Activated CD8-positive, alpha-beta T cell treated with anti-CD3 and anti-CD28 coated beads, Interleukin-2, amount 10 ng/mL, durations not matched to agents 7 days and 5 days (primary cell): ENCODE data around the gene CROCC. TPM values are rescaled to one million over a fixed set of nuclear protein-coding genes. Genes with fewer than 3 reads are reported as not detected.

ENCODE experiments used
- ATAC-seq: fragments of 150-1000 bp; cut with Tn5 transposase; one replicate; pipeline ENCODE4 v1.10.0; 2021; ENCODE audit warnings: moderate library complexity
- CTCF ChIA-PET: fragments of 350-600 bp; sonication (Branson Sonifier 250); formaldehyde crosslinking; loops from one replicate; lab custom pipeline; 2021; ENCODE audit warnings: antibody characterized with exemption; lab: Charles Lee
- POLR2A ChIA-PET: fragments of 350-600 bp; sonication (Branson Sonifier 250); formaldehyde crosslinking; loops from one replicate; lab custom pipeline; 2021; ENCODE audit warnings: antibody characterized with exemption; lab: Charles Lee
- DNase-seq: peaks from one replicate; pipeline ENCODE4 v3.0.0-alpha.2; 2020
- H3K27ac Mint-ChIP-seq: one replicate; pipeline ENCODE4 v1.8.0; 2021; ENCODE audit warnings: mild to moderate bottlenecking, mixed read lengths
- H3K27me3 Mint-ChIP-seq: one replicate; pipeline ENCODE4 v1.8.0; 2021; ENCODE audit warnings: low read depth, mixed read lengths
- H3K36me3 Mint-ChIP-seq: one replicate; pipeline ENCODE4 v1.8.0; 2021; ENCODE audit warnings: low read depth, mixed read lengths
- H3K4me1 Mint-ChIP-seq: one replicate; pipeline ENCODE4 v1.8.0; 2021; ENCODE audit warnings: low read depth, mixed read lengths
- H3K4me3 Mint-ChIP-seq: one replicate; pipeline ENCODE4 v1.8.0; 2021; ENCODE audit warnings: mild to moderate bottlenecking, mixed read lengths
- H3K9me3 Mint-ChIP-seq: one replicate; pipeline ENCODE4 v1.8.0; 2022; ENCODE audit warnings: mixed read lengths; ENCODE audit not compliant: insufficient read depth
- total RNA-seq, 2 experiments: library from RNA; stranded (reverse); gene quantifications; one replicate each; pipeline ENCODE4 v1.2.3, GENCODE V29; 2021

CROCC gene
- total RNA-seq, 2 experiments from 2014 or later: 31.7 to 33.1 TPM

DNA sequence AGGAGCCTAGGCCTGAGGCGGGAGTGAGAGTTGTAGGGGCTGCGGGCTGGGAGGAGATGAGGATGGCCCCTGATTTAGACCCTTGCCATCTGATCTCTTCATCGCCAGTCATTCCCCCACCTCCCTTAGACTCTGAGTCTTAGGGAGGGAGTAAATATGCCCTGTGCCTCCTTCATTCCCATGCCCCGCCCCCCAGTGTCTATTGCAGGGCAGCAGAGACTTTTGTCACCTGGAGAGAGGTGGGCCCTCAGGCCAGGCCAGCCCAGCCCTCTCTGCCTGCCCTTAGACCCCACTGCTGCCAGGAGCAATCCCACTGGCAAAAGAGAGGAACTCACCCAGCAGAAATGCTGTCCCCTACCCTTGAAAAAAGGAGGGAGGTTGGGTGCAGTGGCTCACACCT is 61.9 kb downstream of the CROCC start:
- no peak for DNase-seq
- Mint-ChIP-seq H3K9me3 (no peaks in the 10 kb centered on the region), H3K27me3 (peaks cover 20% of the 10 kb centered on the region), H3K4me3 (no peak overlapping the region), H3K4me1 (peaks cover 9% of the 10 kb centered on the region), H3K27ac (no peak overlapping the region), H3K36me3 (peaks cover 4% of the 10 kb centered on the region)
- ATAC-seq: no peak
- ChIA-PET POLR2A (interaction anchor here (0.7 kb wide), 1 partner anchor 35 kb away, joined by 4 read pairs; no protein-coding TSS in a partner anchor), CTCF (no interaction called here)

DNA sequence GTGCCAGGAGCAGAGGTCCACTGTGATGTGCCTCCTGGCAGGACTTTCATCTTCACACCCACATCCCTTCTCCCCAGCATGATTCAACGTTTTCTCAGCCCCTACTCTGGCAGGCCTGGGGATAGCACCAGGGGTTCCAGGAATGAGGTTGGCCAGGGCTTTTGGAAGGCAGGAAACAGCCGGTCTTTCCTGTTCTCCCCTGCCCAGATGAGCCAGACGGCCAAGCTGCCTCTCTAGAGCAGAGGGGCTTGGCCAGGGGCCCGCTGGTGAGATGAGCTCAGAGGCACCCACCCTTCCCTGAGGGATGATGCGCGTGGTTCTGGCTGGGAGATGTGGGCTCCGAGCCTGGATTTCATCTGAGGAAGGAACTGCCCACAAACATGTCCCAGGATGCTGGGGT is 63.0 kb downstream of the CROCC start:
- CTCF ChIA-PET: interaction anchor here (2.4 kb wide), 1 partner anchor 23 kb away, joined by 8 read pairs; no protein-coding TSS in a partner anchor
- Mint-ChIP-seq H3K4me3 (no peak overlapping the region), H3K4me1 (peaks cover 9% of the 10 kb centered on the region), H3K9me3 (no peaks in the 10 kb centered on the region), H3K36me3 (peaks cover 4% of the 10 kb centered on the region), H3K27me3 (peaks cover 16% of the 10 kb centered on the region), H3K27ac (no peak overlapping the region)
- DNase-seq (no peak), ATAC-seq (no peak)
- POLR2A ChIA-PET: no interaction called here

DNA sequence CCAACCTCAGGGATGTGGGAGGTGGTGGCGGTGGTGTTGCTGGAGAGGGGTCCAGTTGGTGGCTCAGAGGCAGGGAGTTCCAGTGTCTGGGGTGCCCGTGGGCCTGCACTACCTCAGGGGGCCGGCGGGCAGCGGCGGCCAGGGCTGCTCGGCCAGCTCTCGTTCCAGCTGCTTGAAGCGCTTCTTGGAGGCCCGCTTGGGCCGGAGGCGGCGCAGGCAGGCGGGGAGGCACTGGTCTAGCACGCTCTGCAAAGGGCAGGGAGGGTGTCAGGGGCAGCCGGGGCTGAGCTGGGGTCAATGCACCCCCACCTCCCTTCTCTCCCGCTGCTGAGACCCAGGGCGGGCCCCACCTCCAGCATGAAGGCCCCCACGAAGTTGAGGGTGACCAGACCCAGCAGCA is 64.4 kb downstream of the CROCC start:
- ChIA-PET CTCF (interaction anchor here (2.4 kb wide), 1 partner anchor 25 kb away, joined by 8 read pairs; no protein-coding TSS in a partner anchor), POLR2A (no interaction called here)

GRCh38 chr1:16986560-16986959 is 64.8 kb downstream of the CROCC start:
- no peak overlapping the region for H3K27ac Mint-ChIP-seq
- ATAC-seq (no peak), DNase-seq (no peak)
- H3K4me1 Mint-ChIP-seq: no peaks in the 10 kb centered on the region
- ChIA-PET POLR2A (no interaction called here), CTCF (interaction anchor here (2.4 kb wide), 1 partner anchor 25 kb away, joined by 8 read pairs; no protein-coding TSS in a partner anchor)
- H3K27me3 Mint-ChIP-seq: peaks cover 5% of the 10 kb centered on the region
- H3K36me3 Mint-ChIP-seq: peaks cover 4% of the 10 kb centered on the region
- H3K4me3 Mint-ChIP-seq: no peak overlapping the region
- no peaks in the 10 kb centered on the region for H3K9me3 Mint-ChIP-seq

More for the DNA sequence above, 64.4 kb downstream of the CROCC start:
- Mint-ChIP-seq H3K4me1 (peaks cover 4% of the 10 kb centered on the region), H3K4me3 (no peak overlapping the region), H3K9me3 (no peaks in the 10 kb centered on the region), H3K27me3 (peaks cover 10% of the 10 kb centered on the region), H3K27ac (no peak overlapping the region), H3K36me3 (peaks cover 4% of the 10 kb centered on the region)
- DNase-seq (no peak), ATAC-seq (no peak)

- Mint-ChIP-seq H3K9me3 (no peaks in the 10 kb centered on the region), H3K27ac (no peak overlapping the region), H3K36me3 (peaks cover 4% of the 10 kb centered on the region), H3K27me3 (peaks cover 2% of the 10 kb centered on the region), H3K4me1 (no peaks in the 10 kb centered on the region), H3K4me3 (no peak overlapping the region)
- no peak for ATAC-seq
- ChIA-PET POLR2A (no interaction called here), CTCF (interaction anchor here (1.1 to 2.4 kb wide), 2 partner anchors 26 kb away, joined by 4 to 8 read pairs; no protein-coding TSS in a partner anchor)
- no peak for DNase-seq
These were observed 65.2 kb downstream of the CROCC start for GRCh38 chr1:16986962-16987361.

GRCh38 chr1:16988210-16988609 is 66.5 kb downstream of the CROCC start:
- no peaks in the 10 kb centered on the region for H3K9me3 Mint-ChIP-seq
- H3K4me3 Mint-ChIP-seq: no peak overlapping the region
- POLR2A ChIA-PET: no interaction called here
- no peak for DNase-seq
- CTCF ChIA-PET: interaction anchor here (1.1 kb wide), 1 partner anchor 27 kb away, joined by 4 read pairs; no protein-coding TSS in a partner anchor
- peaks cover 4% of the 10 kb centered on the region for H3K36me3 Mint-ChIP-seq
- H3K4me1 Mint-ChIP-seq: no peaks in the 10 kb centered on the region
- no peaks in the 10 kb centered on the region for H3K27me3 Mint-ChIP-seq
- no peak for ATAC-seq
- H3K27ac Mint-ChIP-seq: no peak overlapping the region

DNA sequence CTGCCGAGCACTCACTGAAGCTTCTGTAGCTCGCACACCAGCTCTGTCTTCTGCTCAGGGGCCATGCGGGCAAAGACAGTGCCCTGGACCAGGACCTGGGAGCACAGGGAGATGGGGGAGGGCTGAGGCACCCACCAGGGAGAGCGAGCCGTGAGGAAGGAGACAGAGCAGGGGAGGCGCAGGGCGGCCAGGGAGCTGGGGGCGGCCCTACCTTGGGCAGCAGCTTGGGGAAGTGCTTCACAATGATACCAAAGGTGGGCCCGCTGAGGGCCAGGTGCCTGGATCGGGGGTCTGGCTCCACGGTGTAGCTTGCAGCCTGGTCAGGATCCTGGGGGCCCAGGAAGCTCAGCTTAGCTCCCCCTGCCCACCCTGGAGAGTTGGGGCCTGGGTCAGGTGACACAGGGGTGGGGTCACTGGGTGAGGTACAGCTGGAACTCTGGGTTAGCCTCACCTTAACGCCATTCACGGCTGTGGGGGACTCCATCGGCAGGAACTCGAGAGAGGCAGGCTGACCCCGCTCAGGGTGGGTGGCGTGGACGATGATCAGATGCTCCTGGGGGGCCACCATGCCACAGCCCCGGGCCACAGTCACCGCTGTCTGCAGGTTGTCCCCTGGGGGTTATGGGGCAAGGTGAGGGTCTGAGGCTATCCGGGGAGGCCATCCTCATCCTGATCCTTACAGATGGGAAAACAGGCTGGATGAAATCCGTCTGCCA is 68.1 kb downstream of the CROCC start:
- Mint-ChIP-seq H3K4me1 (no peaks in the 10 kb centered on the region), H3K36me3 (peaks cover 4% of the 10 kb centered on the region), H3K27ac (no peak overlapping the region), H3K4me3 (no peak overlapping the region), H3K27me3 (no peaks in the 10 kb centered on the region), H3K9me3 (no peaks in the 10 kb centered on the region)
- ChIA-PET POLR2A (no interaction called here), CTCF (interaction anchor here (0.9 kb wide), 1 partner anchor 12 kb away, joined by 3 read pairs; no protein-coding TSS in a partner anchor)
- ATAC-seq (no peak), DNase-seq (no peak)

- ATAC-seq (no peak), DNase-seq (no peak)
- Mint-ChIP-seq H3K4me1 (no peaks in the 10 kb centered on the region), H3K9me3 (no peaks in the 10 kb centered on the region), H3K27me3 (no peaks in the 10 kb centered on the region), H3K4me3 (no peak overlapping the region), H3K36me3 (peaks cover 4% of the 10 kb centered on the region), H3K27ac (no peak overlapping the region)
- ChIA-PET POLR2A (no interaction called here), CTCF (no interaction called here)
These were observed 69.8 kb downstream of the CROCC start for GRCh38 chr1:16991571-16991970.

DNA sequence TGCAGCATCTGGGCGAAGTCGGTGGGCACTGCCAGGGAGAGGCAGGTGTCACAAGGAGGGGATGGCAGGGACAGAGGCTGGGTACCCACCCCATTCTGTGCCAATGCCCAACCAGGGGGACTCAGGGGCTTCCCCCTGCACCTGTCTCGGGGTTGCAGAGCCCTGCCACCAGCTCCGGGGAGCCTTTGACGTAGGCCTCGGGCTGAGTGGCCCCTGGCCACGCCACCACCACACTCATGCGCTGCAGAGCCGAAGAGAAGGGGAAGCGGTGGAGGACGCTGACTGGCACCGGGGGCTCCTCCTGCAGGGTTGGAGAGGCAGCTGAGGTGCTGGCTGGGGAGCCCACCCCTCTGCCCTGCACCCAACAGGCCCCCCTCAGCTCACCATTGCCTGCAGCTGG is 70.4 kb downstream of the CROCC start:
- ATAC-seq (no peak), DNase-seq (no peak)
- H3K27me3 Mint-ChIP-seq: no peaks in the 10 kb centered on the region
- ChIA-PET POLR2A (no interaction called here), CTCF (no interaction called here)
- peaks cover 4% of the 10 kb centered on the region for H3K36me3 Mint-ChIP-seq
- H3K9me3 Mint-ChIP-seq: no peaks in the 10 kb centered on the region
- no peaks in the 10 kb centered on the region for H3K4me1 Mint-ChIP-seq
- no peak overlapping the region for H3K27ac Mint-ChIP-seq
- no peak overlapping the region for H3K4me3 Mint-ChIP-seq

DNA sequence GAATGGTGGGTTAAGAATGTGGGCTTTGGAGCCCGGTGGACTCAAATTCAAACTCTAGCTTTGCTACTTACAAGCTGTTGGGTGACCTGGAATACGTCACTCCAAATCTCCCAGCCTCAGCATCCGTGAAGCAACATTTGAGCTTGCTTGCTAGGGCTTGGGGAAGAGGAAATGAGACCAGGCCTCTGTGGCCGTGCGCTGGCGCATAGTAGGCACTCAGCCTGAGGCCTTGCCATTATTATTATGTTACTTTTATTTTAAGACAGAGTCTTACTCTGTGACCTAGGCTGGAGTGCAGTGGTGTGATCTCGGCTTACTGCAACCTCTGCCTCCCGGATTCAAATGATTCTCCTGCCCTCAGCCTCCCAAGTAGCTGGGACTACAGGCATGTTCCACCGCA is 70.9 kb downstream of the CROCC start:
- ChIA-PET CTCF (no interaction called here), POLR2A (no interaction called here)
- H3K27me3 Mint-ChIP-seq: no peaks in the 10 kb centered on the region
- peaks cover 4% of the 10 kb centered on the region for H3K36me3 Mint-ChIP-seq
- H3K9me3 Mint-ChIP-seq: no peaks in the 10 kb centered on the region
- H3K4me1 Mint-ChIP-seq: no peaks in the 10 kb centered on the region
- ATAC-seq (no peak), DNase-seq (no peak)
- H3K4me3 Mint-ChIP-seq: no peak overlapping the region
- no peak overlapping the region for H3K27ac Mint-ChIP-seq

GRCh38 chr1:16993521-16994038 is 71.8 kb downstream of the CROCC start:
- no peaks in the 10 kb centered on the region for H3K27me3 Mint-ChIP-seq
- no peak overlapping the region for H3K4me3 Mint-ChIP-seq
- CTCF ChIA-PET: no interaction called here
- DNase-seq: no peak
- H3K4me1 Mint-ChIP-seq: no peaks in the 10 kb centered on the region
- H3K27ac Mint-ChIP-seq: no peak overlapping the region
- POLR2A ChIA-PET: no interaction called here
- H3K9me3 Mint-ChIP-seq: no peaks in the 10 kb centered on the region
- H3K36me3 Mint-ChIP-seq: peaks cover 3% of the 10 kb centered on the region
- ATAC-seq: no peak

DNA sequence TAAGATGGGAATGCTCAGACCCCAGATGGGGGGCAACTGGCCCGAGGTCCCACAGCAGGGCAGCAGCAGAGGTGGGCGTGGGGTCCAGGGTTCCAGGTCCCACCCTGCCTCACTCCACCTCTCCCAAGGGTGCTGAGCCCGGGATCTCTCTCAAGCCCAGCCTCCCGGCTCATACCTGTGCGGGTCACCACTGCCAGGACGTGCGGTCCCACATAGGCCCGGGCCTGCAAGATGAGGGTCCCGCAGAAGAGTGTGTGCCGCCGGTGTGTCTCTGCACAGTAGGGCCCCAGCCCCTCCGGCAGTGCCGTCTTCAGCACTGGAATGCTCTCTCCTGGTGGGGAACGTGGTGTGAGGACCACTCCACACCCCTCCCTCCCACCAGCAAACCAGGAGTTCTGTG is 75.1 kb downstream of the CROCC start:
- CTCF ChIA-PET: no interaction called here
- Mint-ChIP-seq H3K36me3 (peaks cover 6% of the 10 kb centered on the region), H3K4me3 (no peak overlapping the region), H3K4me1 (no peaks in the 10 kb centered on the region), H3K27ac (no peak overlapping the region), H3K27me3 (no peaks in the 10 kb centered on the region), H3K9me3 (no peaks in the 10 kb centered on the region)
- ATAC-seq (no peak), DNase-seq (no peak)
- POLR2A ChIA-PET: no interaction called here
